HG03457 (cell line): ENCODE results near the gene CDH13.

Experiments used
- ATAC-seq: cut with Tn5 transposase; IDR thresholded peaks from one replicate; pipeline ENCODE4 v1.9.1; 2021; ENCODE audit warnings: moderate number of reproducible peaks; ENCODE audit not compliant: unreplicated experiment

CDH13 gene

GRCh38 chr16:83768986-83769385, 1142.2 kb downstream of the CDH13 start:
- ATAC-seq = no peak

GRCh38 chr16:83769397-83770008, 1142.7 kb downstream of the CDH13 start:
- ATAC-seq = no peak

- ATAC-seq = no peak
Measured at GRCh38 chr16:83771306-83771942, 1144.7 kb downstream of the CDH13 start.

DNA sequence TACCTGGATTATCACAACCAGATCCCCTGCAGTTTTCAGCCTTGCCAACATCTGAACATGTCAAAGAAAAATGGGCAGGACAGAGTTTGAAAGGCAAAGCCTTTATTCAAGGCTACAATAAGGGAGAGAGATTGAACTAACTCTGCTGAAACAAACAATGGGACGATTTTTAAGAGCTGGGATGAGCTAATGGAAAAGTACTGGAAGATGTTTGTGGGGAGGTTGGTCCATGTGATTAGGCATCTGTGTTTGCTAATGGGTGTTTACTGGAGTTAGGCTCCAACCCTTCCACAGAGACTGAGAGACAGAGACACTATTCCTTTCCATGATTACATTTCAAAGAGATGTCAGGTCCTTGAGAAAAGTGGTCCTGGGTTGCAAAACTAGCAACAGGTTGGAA, 1146.0 kb downstream of the CDH13 start:
- ATAC-seq = no peak

GRCh38 chr16:83774066-83774465, 1147.3 kb downstream of the CDH13 start:
- no peak for ATAC-seq

GRCh38 chr16:83776944-83777343, 1150.2 kb downstream of the CDH13 start:
- no peak for ATAC-seq

- no peak for ATAC-seq
Measured at GRCh38 chr16:83779886-83780285, 1153.1 kb downstream of the CDH13 start.

GRCh38 chr16:83785455-83785854, 1158.7 kb downstream of the CDH13 start:
- no peak for ATAC-seq

DNA sequence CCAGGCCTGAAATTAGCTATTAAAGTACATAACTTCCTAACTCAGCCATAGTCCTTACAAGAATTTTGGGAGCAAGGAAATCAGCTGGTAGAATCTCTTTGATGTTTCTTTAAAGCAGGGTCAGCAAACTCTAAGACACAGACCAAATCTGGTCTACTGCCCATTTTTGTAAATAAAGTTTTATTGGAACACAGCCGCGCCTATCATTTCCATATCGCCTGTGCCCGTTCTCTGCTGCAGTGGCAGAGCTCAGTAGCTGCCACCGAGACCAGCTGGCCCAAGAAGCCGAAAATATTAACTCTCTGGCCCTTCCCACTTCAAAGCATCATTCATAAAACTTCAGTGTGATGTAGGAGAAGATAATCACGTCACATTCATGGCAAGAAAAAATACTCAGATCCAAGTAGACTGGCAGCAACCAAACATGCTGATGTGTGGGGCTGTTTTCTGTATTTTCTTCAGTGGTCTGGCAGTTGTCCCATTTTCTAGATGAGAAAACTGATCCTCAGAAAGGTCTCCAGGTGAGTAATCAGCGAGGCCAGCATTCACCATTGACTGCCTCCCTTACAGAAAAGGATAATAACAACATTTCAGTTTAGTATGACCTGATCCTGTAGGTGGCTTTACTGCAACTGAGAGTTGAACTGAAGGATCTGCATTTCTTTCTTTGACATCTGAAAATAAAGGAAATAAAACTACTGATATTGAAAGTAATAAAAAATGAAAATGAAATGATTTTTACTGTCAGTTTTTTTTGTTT, 1163.1 kb downstream of the CDH13 start:
- no peak for ATAC-seq

- no peak for ATAC-seq
Measured at GRCh38 chr16:83791916-83792315, 1165.1 kb downstream of the CDH13 start.

DNA sequence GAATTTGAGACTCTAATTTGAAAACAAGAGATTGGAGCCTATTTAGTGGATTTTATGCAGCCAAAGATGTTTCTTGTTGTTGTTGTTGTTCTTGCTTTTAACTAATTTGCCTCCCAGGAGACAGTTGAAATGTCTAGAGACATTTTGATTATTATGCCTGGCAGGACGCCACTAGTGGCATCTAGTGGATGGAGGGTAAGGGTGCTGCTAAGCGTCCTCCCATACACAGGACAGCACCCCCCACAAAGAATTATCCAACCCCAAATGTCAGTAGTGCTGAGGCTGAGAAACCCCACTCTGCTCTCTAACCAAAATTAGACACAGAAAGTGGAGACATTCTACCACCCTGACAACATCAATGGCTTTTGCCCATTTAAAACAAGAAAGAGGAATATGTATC, 1165.6 kb downstream of the CDH13 start:
- ATAC-seq = no peak

GRCh38 chr16:83793179-83793578, 1166.4 kb downstream of the CDH13 start:
- ATAC-seq = no peak

DNA sequence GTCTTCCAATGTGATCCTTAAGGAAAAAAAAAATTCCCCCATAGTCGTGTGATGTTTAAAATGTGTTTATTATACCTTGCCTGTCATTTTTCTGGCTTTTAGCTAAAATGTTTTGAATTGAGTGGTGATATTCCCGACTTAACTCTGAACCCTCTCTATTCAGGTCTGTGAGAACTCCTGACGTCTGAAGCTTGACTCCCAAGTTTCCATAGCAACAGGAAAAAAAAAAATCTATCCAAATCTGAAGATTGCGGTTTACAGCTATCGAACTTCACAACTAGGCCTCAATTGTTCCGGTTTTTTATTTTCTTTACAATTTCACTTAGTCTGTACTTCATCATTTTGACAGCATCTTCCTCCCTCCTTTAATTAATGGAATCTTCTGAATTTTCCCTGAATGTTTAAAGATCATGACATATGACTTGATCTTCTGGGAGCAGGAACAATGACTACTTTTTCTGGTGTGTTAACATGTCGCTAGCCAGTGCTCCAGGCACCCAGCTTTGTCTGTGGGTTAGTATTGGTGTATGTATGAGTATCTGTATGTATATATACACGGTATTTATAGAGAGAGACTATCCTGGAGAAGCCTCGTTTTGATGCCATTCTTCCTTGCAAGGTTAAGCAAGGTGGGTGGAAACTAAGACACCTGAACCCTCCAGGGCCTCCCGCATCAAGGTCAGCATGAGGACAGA, 1168.2 kb downstream of the CDH13 start:
- no peak for ATAC-seq

DNA sequence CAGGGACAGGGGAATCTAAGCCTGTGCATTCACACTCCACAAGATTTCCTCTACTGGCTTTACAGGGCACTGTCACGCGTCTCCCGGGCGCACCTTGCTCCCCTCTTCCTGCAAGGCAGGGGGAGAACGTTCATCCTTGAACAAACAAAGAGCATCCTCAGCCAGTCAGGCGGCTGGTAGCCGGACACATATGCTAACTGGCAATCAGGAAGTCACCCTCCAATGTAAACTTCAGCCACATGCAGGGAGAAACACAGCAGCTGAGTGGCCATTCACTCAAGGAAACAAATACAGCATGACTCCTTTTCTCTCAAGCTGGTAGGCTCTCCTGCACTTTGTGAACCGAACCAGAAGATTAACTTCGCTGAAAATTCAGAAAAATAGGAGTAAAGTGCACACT, 1170.2 kb downstream of the CDH13 start:
- no peak for ATAC-seq

GRCh38 chr16:83799336-83799735, 1172.6 kb downstream of the CDH13 start:
- ATAC-seq = no peak

DNA sequence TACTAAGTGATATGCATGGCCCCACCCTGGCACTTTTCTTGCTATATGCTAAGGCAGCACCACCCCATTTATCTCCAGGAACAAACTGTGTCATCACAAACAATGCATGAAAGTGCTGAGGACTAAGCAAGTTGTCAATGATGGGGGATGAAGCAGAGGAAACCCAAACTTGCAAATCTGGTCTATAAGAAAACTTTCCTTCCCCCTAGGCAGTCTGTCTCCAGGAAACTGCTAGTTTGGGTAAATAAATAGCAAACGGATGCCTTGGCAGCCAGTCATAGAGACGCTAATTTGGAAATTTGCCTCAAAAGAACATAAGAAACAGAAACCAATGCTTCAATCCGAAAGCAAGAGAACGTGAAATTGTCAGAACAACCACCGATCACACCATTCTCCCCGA, 1175.4 kb downstream of the CDH13 start:
- ATAC-seq = no peak

GRCh38 chr16:83802554-83803205, 1175.9 kb downstream of the CDH13 start:
- ATAC-seq = no peak

DNA sequence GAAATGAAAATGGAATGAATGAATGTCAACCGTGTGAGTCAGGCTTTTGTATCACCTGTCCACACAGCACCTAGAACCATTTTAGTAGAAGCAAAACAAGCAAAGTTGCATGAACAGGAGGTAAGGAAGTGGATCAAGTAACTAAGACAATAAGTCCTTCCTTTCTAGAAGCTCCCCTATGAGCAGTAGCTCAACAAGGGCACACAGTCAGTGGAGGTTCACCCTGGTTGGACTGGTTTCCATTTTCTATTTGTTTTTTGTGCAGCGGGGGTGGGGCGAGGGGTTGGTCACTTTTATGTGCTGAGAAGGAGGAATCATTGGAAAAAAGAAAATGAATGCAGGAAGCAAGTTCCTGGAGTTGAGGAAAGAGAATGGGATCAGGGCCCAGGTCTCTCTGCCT, 1177.0 kb downstream of the CDH13 start:
- no peak for ATAC-seq

- ATAC-seq = no peak
Measured at GRCh38 chr16:83804366-83804765, 1177.6 kb downstream of the CDH13 start.

DNA sequence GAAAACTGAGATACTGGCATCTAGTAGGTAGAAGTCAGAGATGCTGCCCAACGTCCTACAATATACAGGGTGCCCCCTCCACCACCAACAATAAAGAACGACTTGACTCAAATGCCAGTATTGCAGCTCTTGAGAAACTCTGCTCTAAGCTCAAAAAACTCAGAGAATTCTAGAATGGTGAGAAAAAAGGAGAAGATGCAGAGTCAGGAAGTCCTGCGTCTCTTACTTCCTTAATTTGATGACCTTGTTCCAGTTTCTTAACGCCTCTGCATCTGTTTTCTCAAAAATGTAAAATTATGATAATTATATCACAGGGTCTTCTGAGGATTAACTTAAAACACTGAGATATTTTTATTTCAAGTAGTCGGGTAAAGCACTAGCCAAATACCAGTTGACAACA, 1179.3 kb downstream of the CDH13 start:
- no peak for ATAC-seq

GRCh38 chr16:83806731-83807130, 1180.0 kb downstream of the CDH13 start:
- no peak for ATAC-seq
